Measurements from ENCODE around the gene C12orf50.
A peak's percentile ranks its signal among the peaks of the same experiment; 100 is the strongest.
"Not testable (repeated sequence)": the region's sequence is repeated elsewhere in the genome, so short reads cannot be mapped to it uniquely, and the experiment has no call there.

C12orf50 gene

DNA sequence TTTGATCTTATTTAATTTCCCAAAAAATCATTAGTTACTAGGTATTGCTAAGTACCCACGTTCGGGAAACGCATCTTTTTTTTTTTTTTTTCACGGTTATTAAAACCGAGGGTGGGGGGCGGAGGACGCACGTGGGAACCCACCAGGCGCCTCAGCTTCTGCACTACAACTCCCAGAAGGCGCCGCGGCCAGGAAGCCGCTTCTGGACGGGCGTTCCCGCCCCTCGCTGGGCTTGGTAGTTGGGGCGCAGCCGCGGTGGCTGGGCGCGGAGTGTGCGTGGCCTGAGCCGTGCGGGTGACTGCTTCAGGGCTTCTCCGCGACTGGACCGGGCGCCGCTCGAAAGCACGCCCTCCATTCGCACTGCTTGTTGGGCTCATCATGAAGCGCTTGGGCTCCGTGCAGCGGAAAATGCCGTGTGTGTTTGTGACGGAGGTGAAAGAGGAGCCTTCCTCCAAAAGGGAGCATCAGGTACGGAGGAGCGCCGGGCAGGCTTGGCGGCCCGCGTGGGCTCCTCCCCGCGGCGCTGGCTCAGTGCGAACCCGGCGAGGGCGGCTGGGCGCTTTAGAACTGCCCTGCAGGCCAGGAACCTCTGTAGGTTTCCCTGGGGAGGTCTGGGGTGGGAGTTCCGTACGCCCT lies 6.2 kb upstream of the C12orf50 start:
- TF ChIP-seq, protein P1, sequence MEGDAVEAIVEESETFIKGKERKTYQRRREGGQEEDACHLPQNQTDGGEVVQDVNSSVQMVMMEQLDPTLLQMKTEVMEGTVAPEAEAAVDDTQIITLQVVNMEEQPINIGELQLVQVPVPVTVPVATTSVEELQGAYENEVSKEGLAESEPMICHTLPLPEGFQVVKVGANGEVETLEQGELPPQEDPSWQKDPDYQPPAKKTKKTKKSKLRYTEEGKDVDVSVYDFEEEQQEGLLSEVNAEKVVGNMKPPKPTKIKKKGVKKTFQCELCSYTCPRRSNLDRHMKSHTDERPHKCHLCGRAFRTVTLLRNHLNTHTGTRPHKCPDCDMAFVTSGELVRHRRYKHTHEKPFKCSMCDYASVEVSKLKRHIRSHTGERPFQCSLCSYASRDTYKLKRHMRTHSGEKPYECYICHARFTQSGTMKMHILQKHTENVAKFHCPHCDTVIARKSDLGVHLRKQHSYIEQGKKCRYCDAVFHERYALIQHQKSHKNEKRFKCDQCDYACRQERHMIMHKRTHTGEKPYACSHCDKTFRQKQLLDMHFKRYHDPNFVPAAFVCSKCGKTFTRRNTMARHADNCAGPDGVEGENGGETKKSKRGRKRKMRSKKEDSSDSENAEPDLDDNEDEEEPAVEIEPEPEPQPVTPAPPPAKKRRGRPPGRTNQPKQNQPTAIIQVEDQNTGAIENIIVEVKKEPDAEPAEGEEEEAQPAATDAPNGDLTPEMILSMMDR (conservative IDR thresholded peaks at IDR 0.05; ENCODE audit: low read depth, low read length) = no peak
- Histone ChIP-seq H3K27ac (peak overlapping the region; percentile 70), H3K36me3 (ENCODE audit: insufficient read depth) (no peaks in the 10 kb centered on the region), H3K4me3 (IDR thresholded peaks at IDR 0.05; ENCODE audit: insufficient read depth, low read depth, low read length) (peak overlapping the region; percentile 37), H3K4me1 (ENCODE audit: low read depth, poor library complexity, severe bottlenecking) (peaks cover 33% of the 10 kb centered on the region), H3K27me3 (ENCODE audit: insufficient read depth, low read depth) (no peaks in the 10 kb centered on the region), H4K20me1 (ENCODE audit: insufficient read depth) (no peaks in the 10 kb centered on the region), H3K4me2 (peak overlapping the region; percentile 85), H3K79me2 (ENCODE audit: insufficient read depth, low read depth) (peaks cover 44% of the 10 kb centered on the region), H3K9ac (peak overlapping the region; percentile 79), H2AFZ (ENCODE audit: low read depth) (peak overlapping the region; percentile 87)

- H3K9ac ChIP-seq; H2AFZ ChIP-seq (ENCODE audit: low read depth); H3K4me1 ChIP-seq (ENCODE audit: low read depth, poor library complexity, severe bottlenecking); H4K20me1 ChIP-seq (ENCODE audit: insufficient read depth); H3K4me3 ChIP-seq (IDR thresholded peaks at IDR 0.05; ENCODE audit: insufficient read depth, low read depth, low read length); H3K4me2 ChIP-seq; H3K27ac ChIP-seq; H3K36me3 ChIP-seq (ENCODE audit: insufficient read depth); H3K79me2 ChIP-seq (ENCODE audit: insufficient read depth, low read depth); H3K27me3 ChIP-seq (ENCODE audit: insufficient read depth, low read depth): not testable (repeated sequence)
Measured at GRCh38 chr12:88031161-88031560, 2.0 kb upstream of the C12orf50 start.

DNA sequence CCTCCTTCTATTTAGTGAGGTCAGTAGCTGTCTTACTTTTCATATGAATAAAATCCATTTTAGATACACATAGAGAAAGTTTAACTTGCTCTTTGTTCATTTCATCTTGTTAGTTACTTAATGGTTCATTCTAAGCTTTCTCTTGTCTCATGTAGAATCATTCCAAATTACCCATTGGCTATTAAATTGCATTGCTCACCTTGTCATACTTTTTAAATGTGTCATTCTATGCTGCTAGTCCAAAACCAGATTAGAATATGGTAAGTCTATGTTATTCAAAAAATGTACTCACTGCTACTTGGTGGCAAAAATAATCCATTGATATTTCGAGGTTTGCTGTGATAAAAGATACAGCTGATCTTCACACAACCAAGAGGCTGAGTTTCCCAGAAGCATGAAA lies 3.0 kb downstream of the C12orf50 start:
- Histone ChIP-seq H3K4me3 (IDR thresholded peaks at IDR 0.05; ENCODE audit: insufficient read depth, low read depth, low read length) (no peak overlapping the region), H3K9ac (no peak overlapping the region), H3K79me2 (ENCODE audit: insufficient read depth, low read depth) (no peaks in the 10 kb centered on the region), H3K27ac (no peak overlapping the region), H4K20me1 (ENCODE audit: insufficient read depth) (no peaks in the 10 kb centered on the region), H3K4me2 (no peak overlapping the region), H3K27me3 (ENCODE audit: insufficient read depth, low read depth) (no peaks in the 10 kb centered on the region), H3K36me3 (ENCODE audit: insufficient read depth) (no peaks in the 10 kb centered on the region), H2AFZ (ENCODE audit: low read depth) (no peak overlapping the region), H3K4me1 (ENCODE audit: low read depth, poor library complexity, severe bottlenecking) (no peaks in the 10 kb centered on the region)
- TF ChIP-seq, protein P1 (conservative IDR thresholded peaks at IDR 0.05; ENCODE audit: low read depth, low read length) = no peak

DNA sequence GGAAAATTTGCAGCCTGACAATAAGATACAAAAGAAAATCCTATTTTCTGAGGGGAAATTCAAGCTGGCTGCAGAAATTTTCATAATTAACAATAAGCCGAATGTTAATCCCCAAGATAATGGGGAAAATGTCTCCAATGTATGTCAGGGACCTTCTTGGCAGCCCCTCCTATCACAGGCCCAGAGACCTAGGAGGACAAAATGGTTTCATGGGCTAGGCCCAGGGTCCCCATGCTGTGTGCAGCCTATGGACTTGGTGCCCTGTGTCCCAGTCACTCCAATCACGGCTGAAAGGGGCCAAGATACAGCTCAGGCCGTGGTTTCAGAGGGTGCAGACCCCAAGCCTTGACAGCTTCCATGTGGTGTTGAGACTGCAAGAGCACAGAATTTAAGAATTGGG lies 11.2 kb downstream of the C12orf50 start:
- no peaks in the 10 kb centered on the region for H3K36me3 ChIP-seq (ENCODE audit: insufficient read depth)
- no peak overlapping the region for H3K9ac ChIP-seq
- H4K20me1 ChIP-seq (ENCODE audit: insufficient read depth) = no peaks in the 10 kb centered on the region
- H3K4me2 ChIP-seq = no peak overlapping the region
- H3K27me3 ChIP-seq (ENCODE audit: insufficient read depth, low read depth) = no peaks in the 10 kb centered on the region
- TF ChIP-seq, protein P1 (conservative IDR thresholded peaks at IDR 0.05; ENCODE audit: low read depth, low read length) = no peak
- no peak overlapping the region for H3K4me3 ChIP-seq (IDR thresholded peaks at IDR 0.05; ENCODE audit: insufficient read depth, low read depth, low read length)
- no peaks in the 10 kb centered on the region for H3K4me1 ChIP-seq (ENCODE audit: low read depth, poor library complexity, severe bottlenecking)
- no peak overlapping the region for H2AFZ ChIP-seq (ENCODE audit: low read depth)
- no peak overlapping the region for H3K27ac ChIP-seq
- H3K79me2 ChIP-seq (ENCODE audit: insufficient read depth, low read depth) = no peaks in the 10 kb centered on the region

GRCh38 chr12:88015825-88016224 lies 13.4 kb downstream of the C12orf50 start:
- H3K4me2 ChIP-seq = no peak overlapping the region
- H3K36me3 ChIP-seq (ENCODE audit: insufficient read depth) = no peaks in the 10 kb centered on the region
- no peak overlapping the region for H3K9ac ChIP-seq
- no peak overlapping the region for H2AFZ ChIP-seq (ENCODE audit: low read depth)
- no peaks in the 10 kb centered on the region for H3K27me3 ChIP-seq (ENCODE audit: insufficient read depth, low read depth)
- TF ChIP-seq, protein P1 (conservative IDR thresholded peaks at IDR 0.05; ENCODE audit: low read depth, low read length) = no peak
- H4K20me1 ChIP-seq (ENCODE audit: insufficient read depth) = no peaks in the 10 kb centered on the region
- no peak overlapping the region for H3K27ac ChIP-seq
- H3K4me3 ChIP-seq (IDR thresholded peaks at IDR 0.05; ENCODE audit: insufficient read depth, low read depth, low read length) = no peak overlapping the region
- H3K79me2 ChIP-seq (ENCODE audit: insufficient read depth, low read depth) = no peaks in the 10 kb centered on the region
- no peaks in the 10 kb centered on the region for H3K4me1 ChIP-seq (ENCODE audit: low read depth, poor library complexity, severe bottlenecking)
